ENCODE data around the gene NAT14.
"Not testable (repeated sequence)": the region's sequence is repeated elsewhere in the genome, so short reads cannot be mapped to it uniquely, and the experiment has no call there.

The NAT14 gene

GRCh38 chr19:55484593-55485438 is at the start of gene NAT14:
Gene NAT14, plus strand, starts transcription at chr19:55485188. Its CDS starts 521 bp downstream, at chr19:55485709.
- ATAC-seq = peak; percentile 74
- peak; percentile 80 for DNase-seq

GRCh38 chr19:55436847-55437246 is 48.1 kb upstream of the NAT14 start:
- no peak for DNase-seq
- ATAC-seq = no peak

GRCh38 chr19:55437410-55437809 is 47.6 kb upstream of the NAT14 start:
- ATAC-seq (peak; percentile 14), DNase-seq (peak; percentile 45)

GRCh38 chr19:55439052-55439451 is 45.9 kb upstream of the NAT14 start:
- no peak for ATAC-seq

GRCh38 chr19:55440411-55441105 is 44.4 kb upstream of the NAT14 start:
- no peak for ATAC-seq
- DNase-seq = peak; percentile 47

More at GRCh38 chr19:55439052-55439451, 45.9 kb upstream of the NAT14 start:
- no peak for DNase-seq

GRCh38 chr19:55441319-55441691 is 43.7 kb upstream of the NAT14 start:
- DNase-seq (no peak), ATAC-seq (no peak)

- ATAC-seq = no peak
- DNase-seq = peak; percentile 31
Observed at GRCh38 chr19:55441692-55442321, 43.2 kb upstream of the NAT14 start.

GRCh38 chr19:55442372-55442961 is 42.5 kb upstream of the NAT14 start:
- ATAC-seq (no peak), DNase-seq (no peak)

GRCh38 chr19:55443045-55443823 is 41.8 kb upstream of the NAT14 start, which contains the start of gene SHISA7:
Gene SHISA7, minus strand, starts transcription at chr19:55443300. Its CDS starts 437 bp downstream, at chr19:55442863.
- no peak for ATAC-seq
- no peak for DNase-seq

GRCh38 chr19:55443824-55444480 is 41.0 kb upstream of the NAT14 start:
- DNase-seq = no peak
- no peak for ATAC-seq

- ATAC-seq (no peak), DNase-seq (no peak)
Observed at GRCh38 chr19:55444646-55445045, 40.3 kb upstream of the NAT14 start.

- ATAC-seq (no peak), DNase-seq (no peak)
Observed at GRCh38 chr19:55446060-55446459, 38.9 kb upstream of the NAT14 start.

- DNase-seq (no peak), ATAC-seq (peak; percentile 24)
Observed at GRCh38 chr19:55447421-55448174, 37.4 kb upstream of the NAT14 start.

GRCh38 chr19:55448175-55448490 is 36.9 kb upstream of the NAT14 start:
- DNase-seq, ATAC-seq: not testable (repeated sequence)

GRCh38 chr19:55449469-55449868 is 35.5 kb upstream of the NAT14 start:
- DNase-seq (no peak), ATAC-seq (no peak)

GRCh38 chr19:55451163-55451964 is 33.6 kb upstream of the NAT14 start:
- DNase-seq (no peak), ATAC-seq (peak; percentile 11)

- DNase-seq = no peak
- ATAC-seq = no peak
Observed at GRCh38 chr19:55451965-55452748, 32.8 kb upstream of the NAT14 start.

GRCh38 chr19:55452749-55453346 is 32.1 kb upstream of the NAT14 start:
- DNase-seq (peak; percentile 41), ATAC-seq (peak; percentile 47)

Data from stimulated activated naive CD8-positive, alpha-beta T cell treated with anti-CD3 and anti-CD28 coated beads, Interleukin-15, Interleukin-2, amounts not matched to agents 100 U/mL and 50 U/mL, for 24 hours (primary cell).